ENCODE data around the gene GTPBP6. TPM values are rescaled to one million over a fixed set of nuclear protein-coding genes. Genes with fewer than 3 reads are reported as not detected.

The GTPBP6 gene
- total and polyA plus RNA-seq, 2 experiments from 2014 or later: 41.4 to 66.8 TPM

- Mint-ChIP-seq H3K4me1 (no peaks in the 10 kb centered on the region), H3K27ac (no peak overlapping the region), H3K4me3 (no peak overlapping the region), H3K36me3 (ENCODE audit: low read depth) (peaks cover 3% of the 10 kb centered on the region; the same call in 1 of the 3 replicates), H3K9me3 (peaks cover 65% of the 10 kb centered on the region), H3K27me3 (ENCODE audit: insufficient read depth, low read depth, poor library complexity) (peaks cover 9% of the 10 kb centered on the region)
- ATAC-seq: no peak
- Histone ChIP-seq H3K36me3 (ENCODE audit: insufficient read depth) (no peaks in the 10 kb centered on the region), H4K20me1 (replicated peaks; ENCODE audit: insufficient read depth) (no peaks in the 10 kb centered on the region), H3K27ac (ENCODE audit: low read depth) (no peak overlapping the region), H2AFZ (no peak overlapping the region), H3K79me2 (replicated peaks; ENCODE audit: insufficient read depth) (no peaks in the 10 kb centered on the region), H3K27me3 (ENCODE audit: insufficient read depth) (no peaks in the 10 kb centered on the region), H3K4me2 (no peak overlapping the region), H3K4me1 (ENCODE audit: insufficient read depth) (no peaks in the 10 kb centered on the region; the same call in 1 of the 2 replicates), H3K9me2 (ENCODE audit: insufficient read depth) (no peaks in the 10 kb centered on the region), H3F3A (replicated peaks; ENCODE audit: low read depth) (peaks cover 12% of the 10 kb centered on the region; the same call in 1 of the 2 replicates), H3K4me3 (no peak overlapping the region)
- no peak for DNase-seq (ENCODE audit: low spot score)
- TF ChIP-seq EZH2 (IDR thresholded peaks at IDR 0.05; ENCODE audit: low read depth, unreplicated experiment) (no peak), CREB1 (CRISPR knock-in tag; IDR thresholded peaks at IDR 0.05; ENCODE audit: low read depth) (no peak), ZNF114 (CRISPR knock-in tag; IDR thresholded peaks at IDR 0.05) (no peak), EZH2phosphoT487 (IDR thresholded peaks at IDR 0.05; ENCODE audit: unreplicated experiment) (no peak)
These were observed 56.2 kb downstream of the GTPBP6 start for GRCh38 chrX:262381-262909.

- no peaks in the 10 kb centered on the region for H3K4me1 Mint-ChIP-seq
- H3K27me3 Mint-ChIP-seq (ENCODE audit: insufficient read depth, low read depth, poor library complexity): peaks cover 9% of the 10 kb centered on the region
- no peak overlapping the region for H3K27ac Mint-ChIP-seq
- no peak overlapping the region for H3K27ac ChIP-seq (ENCODE audit: low read depth)
- no peaks in the 10 kb centered on the region for H4K20me1 ChIP-seq (replicated peaks; ENCODE audit: insufficient read depth)
- no peaks in the 10 kb centered on the region; the same call in 1 of the 2 replicates for H3K4me1 ChIP-seq (ENCODE audit: insufficient read depth)
- no peak overlapping the region for H3K4me3 Mint-ChIP-seq
- no peak for DNase-seq (ENCODE audit: low spot score)
- H3K79me2 ChIP-seq (replicated peaks; ENCODE audit: insufficient read depth): no peaks in the 10 kb centered on the region
- peaks cover 3% of the 10 kb centered on the region; the same call in 1 of the 3 replicates for H3K36me3 Mint-ChIP-seq (ENCODE audit: low read depth)
- no peaks in the 10 kb centered on the region for H3K27me3 ChIP-seq (ENCODE audit: insufficient read depth)
- peaks cover 12% of the 10 kb centered on the region; the same call in 1 of the 2 replicates for H3F3A ChIP-seq (replicated peaks; ENCODE audit: low read depth)
- H3K4me3 ChIP-seq: no peak overlapping the region
- H3K36me3 ChIP-seq (ENCODE audit: insufficient read depth): no peaks in the 10 kb centered on the region
- ATAC-seq: no peak
- no peak overlapping the region for H3K4me2 ChIP-seq
- peaks cover 70% of the 10 kb centered on the region for H3K9me3 Mint-ChIP-seq
- H2AFZ ChIP-seq: no peak overlapping the region; the same call in 1 of the 2 replicates
- no peaks in the 10 kb centered on the region for H3K9me2 ChIP-seq (ENCODE audit: insufficient read depth)
- TF ChIP-seq CREB1 (CRISPR knock-in tag; IDR thresholded peaks at IDR 0.05; ENCODE audit: low read depth) (no peak), ZNF462 (CRISPR knock-in tag; IDR thresholded peaks at IDR 0.05) (no peak), JUNB (IDR thresholded peaks at IDR 0.05; ENCODE audit: unreplicated experiment) (no peak), CTCF (conservative IDR thresholded peaks at IDR 0.05; ENCODE audit: low read depth in 2 of 2) (no peak), REST (IDR thresholded peaks at IDR 0.05; ENCODE audit: unreplicated experiment) (no peak), EZH2phosphoT487 (IDR thresholded peaks at IDR 0.05; ENCODE audit: unreplicated experiment) (no peak), ZNF331 (CRISPR knock-in tag; IDR thresholded peaks at IDR 0.05; ENCODE audit: low read depth) (no peak), NANOG (IDR thresholded peaks at IDR 0.05; ENCODE audit: borderline replicate concordance) (no peak)
These were observed 56.7 kb downstream of the GTPBP6 start for GRCh38 chrX:261919-262352.
